Tibial nerve (tissue), 4 donors: Measurements from ENCODE around the gene MEN1. TPM values are rescaled to one million over a fixed set of nuclear protein-coding genes. Genes with fewer than 3 reads are reported as not detected.

ENCODE experiments used
- DNase-seq, 2 donors: peaks; one replicate each; pipeline ENCODE4 v3.0.0-alpha.2; 2019; ENCODE audit warnings: low spot score in 2 of 2
- H3K27ac ChIP-seq, 4 donors: fragments of 200-600 bp; sonication (generic) in 3 of 4; one replicate each; pipeline ENCODE4 v1.5.1; 2017 to 2019; ENCODE audit warnings: mild to moderate bottlenecking in 1 of 4
- H3K27me3 ChIP-seq, 2 donors: fragments of 200-600 bp; sonication (generic) in 1 of 2; one replicate each; pipeline versions ENCODE4 v1.5.1 to v1.6.0; 2017 to 2019
- H3K36me3 ChIP-seq, 3 donors: fragments of 200-600 bp; sonication (generic); one replicate each; pipeline ENCODE4 v1.5.1; 2018 to 2019
- H3K4me1 ChIP-seq, 4 donors: fragments of 200-600 bp; sonication (generic) in 3 of 4; one replicate each; pipeline ENCODE4 v1.5.1; 2017 to 2019
- H3K4me3 ChIP-seq, 4 donors: fragments of 200-600 bp; sonication (generic) in 3 of 4; one replicate each; pipeline ENCODE4 v1.5.1; 2017 to 2019; ENCODE audit warnings: mild to moderate bottlenecking in 1 of 4, moderate library complexity in 1 of 4
- H3K9me3 ChIP-seq, 4 donors: fragments of 200-600 bp; sonication (generic) in 3 of 4; one replicate each; pipeline ENCODE4 v1.5.1; 2017 to 2019
- CTCF ChIP-seq, 5 experiments: fragments of 200-600 bp in 3 of 5; fragments of 450-650 bp in 2 of 5; sonication (generic) in 3 of 5; IDR thresholded peaks; one replicate each; pipeline ENCODE4 v1.5.1; 2016 to 2019; ENCODE audit warnings: antibody characterized with exemption in 5 of 5, mild to moderate bottlenecking in 3 of 5, moderate library complexity in 2 of 5
- EP300 ChIP-seq, 2 donors: sonication (generic); formaldehyde crosslinking; IDR thresholded peaks; one replicate each; pipeline ENCODE4 v1.6.1; 2017; ENCODE audit warnings: antibody characterized with exemption in 2 of 2, mild to moderate bottlenecking in 1 of 2
- POLR2A ChIP-seq, 2 donors: fragments of 450-650 bp; IDR thresholded peaks; one replicate each; pipeline ENCODE4 v1.6.1; 2017; ENCODE audit warnings: antibody characterized with exemption in 2 of 2, mild to moderate bottlenecking in 2 of 2, moderate library complexity in 2 of 2
- WGBS, 2 donors: methylation state at CpG; one replicate each; pipeline ENCODE4 v1.1.5; 2018; 5-methylcytosine and 5-hydroxymethylcytosine counted together
- total RNA-seq, 4 donors: library from RNA; depleted of rRNA; stranded (reverse); fragments of >200 nt; gene quantifications; one replicate each; pipeline ENCODE4 v1.1.0, GENCODE V29; 2016

MEN1 gene
- total RNA-seq, 4 donors from 2014 or later, result 15.3 to 30.9 (median 19.7) TPM

GRCh38 chr11:64838600-64839334 lies 28.4 kb upstream of the MEN1 start:
- H3K27ac ChIP-seq, result no peak overlapping the region
- WGBS, 2 donors, result 86 to 91% methylated on average over 23 to 28 of the region's 28 CpGs

GRCh38 chr11:64837887-64838351 lies 27.6 kb upstream of the MEN1 start:
- no peak overlapping the region for H3K4me3 ChIP-seq
- H3K27me3 ChIP-seq, result no peaks in the 10 kb centered on the region
- H3K9me3 ChIP-seq, result no peaks in the 10 kb centered on the region
- no peak for TF ChIP-seq POLR2A (IDR thresholded peaks at IDR 0.05)
- no peak for TF ChIP-seq CTCF (IDR thresholded peaks at IDR 0.05)
- no peak for TF ChIP-seq EP300 (IDR thresholded peaks at IDR 0.05)
- H3K27ac ChIP-seq, result no peak overlapping the region
- no peaks in the 10 kb centered on the region for H3K4me1 ChIP-seq
- 89 to 92% methylated on average over 6 to 10 of the region's 10 CpGs for WGBS, 2 donors
- no peak for DNase-seq
- no peaks in the 10 kb centered on the region for H3K36me3 ChIP-seq

More at GRCh38 chr11:64838600-64839334, 28.4 kb upstream of the MEN1 start:
- H3K36me3 ChIP-seq, result no peaks in the 10 kb centered on the region
- H3K4me1 ChIP-seq, result peaks cover 0 to 2% (median 0%) of the 10 kb centered on the region in 4 donors
- no peak for TF ChIP-seq EP300 (IDR thresholded peaks at IDR 0.05)
- no peak for TF ChIP-seq CTCF (IDR thresholded peaks at IDR 0.05)
- TF ChIP-seq POLR2A (IDR thresholded peaks at IDR 0.05), result no peak
- H3K9me3 ChIP-seq, result no peaks in the 10 kb centered on the region
- no peaks in the 10 kb centered on the region for H3K27me3 ChIP-seq
- no peak overlapping the region for H3K4me3 ChIP-seq
- no peak for DNase-seq

- H3K36me3 ChIP-seq, result no peaks in the 10 kb centered on the region
- H3K4me1 ChIP-seq, result no peaks in the 10 kb centered on the region
- DNase-seq, result no peak
- H3K9me3 ChIP-seq, result no peaks in the 10 kb centered on the region
- 84% methylated on average over 5 of the region's 16 CpGs; no CpG with 5 or more reads in 1 of the 2 donors for WGBS, 2 donors
- TF ChIP-seq POLR2A (IDR thresholded peaks at IDR 0.05) (no peak), EP300 (IDR thresholded peaks at IDR 0.05) (no peak), CTCF (IDR thresholded peaks at IDR 0.05) (no peak)
- no peaks in the 10 kb centered on the region for H3K27me3 ChIP-seq
- H3K4me3 ChIP-seq, result no peak overlapping the region
- H3K27ac ChIP-seq, result no peak overlapping the region
Measured at GRCh38 chr11:64836448-64837072, 26.2 kb upstream of the MEN1 start.

GRCh38 chr11:64835616-64836447 lies 25.5 kb upstream of the MEN1 start:
- no peak for DNase-seq
- Histone ChIP-seq H3K27ac (no peak overlapping the region), H3K36me3 (no peaks in the 10 kb centered on the region), H3K4me1 (no peaks in the 10 kb centered on the region), H3K9me3 (no peaks in the 10 kb centered on the region), H3K4me3 (no peak overlapping the region), H3K27me3 (no peaks in the 10 kb centered on the region)
- TF ChIP-seq CTCF (IDR thresholded peaks at IDR 0.05) (no peak), EP300 (IDR thresholded peaks at IDR 0.05) (no peak), POLR2A (IDR thresholded peaks at IDR 0.05) (no peak)
- 87% methylated on average over 12 of the region's 17 CpGs; no CpG with 5 or more reads in 1 of the 2 donors for WGBS, 2 donors
